GM21390 (cell line): ENCODE data around the gene SLC7A10.
"Not testable (repeated sequence)": the region's sequence is repeated elsewhere in the genome, so short reads cannot be mapped to it uniquely, and the experiment has no call there.

Experiments
- ATAC-seq: cut with Tn5 transposase; IDR thresholded peaks from one replicate; pipeline ENCODE4 v1.9.1; 2021; ENCODE audit not compliant: unreplicated experiment

SLC7A10 gene

GRCh38 chr19:33203529-33203928, 22.1 kb downstream of the SLC7A10 start:
- ATAC-seq = no peak

- no peak for ATAC-seq
Observed at GRCh38 chr19:33202546-33203507, 22.8 kb downstream of the SLC7A10 start.

- no peak for ATAC-seq
Observed at GRCh38 chr19:33201886-33202545, 23.6 kb downstream of the SLC7A10 start.

GRCh38 chr19:33201473-33201872, 24.2 kb downstream of the SLC7A10 start:
- no peak for ATAC-seq

GRCh38 chr19:33199441-33200265, 26.0 kb downstream of the SLC7A10 start:
- no peak for ATAC-seq

- no peak for ATAC-seq
Observed at GRCh38 chr19:33198169-33198568, 27.5 kb downstream of the SLC7A10 start.

- ATAC-seq = no peak
Observed at GRCh38 chr19:33197591-33198000, 28.1 kb downstream of the SLC7A10 start.

GRCh38 chr19:33196446-33197193, 29.0 kb downstream of the SLC7A10 start:
- no peak for ATAC-seq

- no peak for ATAC-seq
Observed at GRCh38 chr19:33195645-33196347, 29.9 kb downstream of the SLC7A10 start.

GRCh38 chr19:33194886-33195644, 30.6 kb downstream of the SLC7A10 start:
- ATAC-seq = no peak

GRCh38 chr19:33194532-33194885, 31.1 kb downstream of the SLC7A10 start:
- no peak for ATAC-seq

- no peak for ATAC-seq
Observed at GRCh38 chr19:33193865-33194362, 31.7 kb downstream of the SLC7A10 start, which contains the start of gene LRP3. Gene LRP3, plus strand, starts transcription at chr19:33194330. Its CDS starts 456 bp downstream, at chr19:33194786.

- ATAC-seq = no peak
Observed at GRCh38 chr19:33193269-33193864, 32.3 kb downstream of the SLC7A10 start.

GRCh38 chr19:33192010-33192409, 33.6 kb downstream of the SLC7A10 start:
- ATAC-seq = no peak

- no peak for ATAC-seq
Observed at GRCh38 chr19:33191501-33191900, 34.1 kb downstream of the SLC7A10 start.

GRCh38 chr19:33191092-33191491, 34.6 kb downstream of the SLC7A10 start:
- not testable (repeated sequence) for ATAC-seq

GRCh38 chr19:33189453-33189852, 36.2 kb downstream of the SLC7A10 start:
- no peak for ATAC-seq

- no peak for ATAC-seq
Observed at GRCh38 chr19:33187183-33187540, 38.5 kb downstream of the SLC7A10 start.
